B cell (primary cell): ENCODE measurements around the gene CD74. TPM values are rescaled to one million over a fixed set of nuclear protein-coding genes. Genes with fewer than 3 reads are reported as not detected.

Experiments
- ATAC-seq: fragments of 200-7000 bp; cut with Tn5 transposase; one replicate; pipeline ENCODE4 v1.10.0; 2021; ENCODE audit warnings: low read depth, mild to moderate bottlenecking, moderate number of reproducible peaks, moderate library complexity
- CTCF ChIA-PET: fragments of 350-600 bp; sonication (Branson Sonifier 250); formaldehyde crosslinking; loops from one replicate; lab custom pipeline; 2021; ENCODE audit warnings: antibody characterized with exemption, inconsistent platforms; lab: Charles Lee
- POLR2A ChIA-PET: fragments of 350-600 bp; sonication (Branson Sonifier 250); formaldehyde crosslinking; loops from one replicate; lab custom pipeline; 2021; ENCODE audit warnings: antibody characterized with exemption; lab: Charles Lee
- DNase-seq: peaks from one replicate; pipeline ENCODE4 v3.0.0; 2013
- H2AFZ ChIP-seq: 2 replicates; pipeline ENCODE4 v1.6.1; 2012; ENCODE audit warnings: mild to moderate bottlenecking, low read depth, low read length; ENCODE audit not compliant: insufficient read depth, poor library complexity, severe bottlenecking
- H3K27ac ChIP-seq, 2 donors: 1 replicate in 1 of 2; 2 replicates in 1 of 2; pipeline ENCODE4 v1.5.1; 2012 to 2013; ENCODE audit warnings: low read length in 2 of 2, mild to moderate bottlenecking in 2 of 2, moderate library complexity in 1 of 2
- H3K27me3 ChIP-seq, 4 experiments: fragments of 200-600 bp in 1 of 4; sonication (generic) in 1 of 4; replicated peaks in 1 of 4; 1 replicate in 2 of 4; 2 replicates in 2 of 4; pipeline versions ENCODE4 v1.6.1 to v1.7.0; 2013 to 2016; ENCODE audit warnings: low read length in 3 of 4, mild to moderate bottlenecking in 2 of 4, mixed read lengths in 1 of 4, moderate library complexity in 1 of 4; ENCODE audit not compliant: insufficient read depth in 4 of 4, control insufficient read depth in 3 of 4; ENCODE audit errors: control extremely low read depth in 1 of 4
- H3K36me3 ChIP-seq, 2 experiments: replicated peaks in 1 of 2; 1 replicate in 1 of 2; 2 replicates in 1 of 2; pipeline versions ENCODE4 v1.6.1 to v1.7.1; 2013; ENCODE audit warnings: low read length in 1 of 2; ENCODE audit not compliant: insufficient read depth in 2 of 2, control insufficient read depth in 1 of 2; ENCODE audit errors: control extremely low read depth in 1 of 2, extremely low read depth in 1 of 2
- H3K4me1 ChIP-seq, 2 donors: fragments of 200-600 bp in 1 of 2; sonication (generic) in 1 of 2; 1 replicate in 1 of 2; 2 replicates in 1 of 2; pipeline versions ENCODE4 v1.5.1 to v1.6.1; 2013 to 2017; ENCODE audit warnings: low read length in 2 of 2; ENCODE audit not compliant: control insufficient read depth in 2 of 2, insufficient read depth in 2 of 2
- H3K4me2 ChIP-seq: replicated peaks from 2 replicates; pipeline ENCODE3; 2012; ENCODE audit warnings: mild to moderate bottlenecking, low read depth, low read length; ENCODE audit not compliant: poor library complexity, severe bottlenecking
- H3K4me3 ChIP-seq, 5 experiments: fragments of 200-600 bp in 1 of 5; sonication (generic) in 1 of 5; 1 replicate in 3 of 5; 2 replicates in 2 of 5; pipeline versions ENCODE4 v1.5.1 to v1.7.0; 2011 to 2016; ENCODE audit warnings: low read length in 4 of 5, mild to moderate bottlenecking in 4 of 5, low read depth in 2 of 5, control low read depth in 1 of 5, moderate library complexity in 1 of 5; ENCODE audit not compliant: insufficient read depth in 1 of 5; ENCODE audit errors: control extremely low read depth in 1 of 5, extremely low read depth in 1 of 5
- H3K79me2 ChIP-seq: fragments of 200-600 bp; sonication (generic); one replicate; pipeline ENCODE4 v1.6.0; 2016; ENCODE audit warnings: low read length; ENCODE audit not compliant: control insufficient read depth, insufficient read depth
- H3K9ac ChIP-seq: fragments of 200-600 bp; sonication (generic); 2 replicates; pipeline ENCODE4 v1.6.1; 2017; ENCODE audit warnings: mild to moderate bottlenecking, low read length, moderate library complexity
- H3K9me3 ChIP-seq, 3 donors: one replicate each; pipeline versions ENCODE4 v1.6.1 to v1.7.1; 2013; ENCODE audit warnings: low read length in 2 of 3; ENCODE audit not compliant: control insufficient read depth in 2 of 3, insufficient read depth in 1 of 3; ENCODE audit errors: control extremely low read depth in 1 of 3
- H4K20me1 ChIP-seq: 2 replicates; pipeline ENCODE4 v1.6.0; 2012; ENCODE audit warnings: mild to moderate bottlenecking, low read length; ENCODE audit not compliant: insufficient read depth, control insufficient read depth, poor library complexity, severe bottlenecking
- H3K27ac Mint-ChIP-seq: one replicate; pipeline ENCODE4 v1.8.0; 2021; ENCODE audit warnings: mixed read lengths
- H3K27me3 Mint-ChIP-seq: one replicate; pipeline ENCODE4 v1.8.0; 2021; ENCODE audit warnings: mixed read lengths
- H3K4me1 Mint-ChIP-seq: one replicate; pipeline ENCODE4 v1.8.0; 2021; ENCODE audit warnings: mixed read lengths
- H3K4me3 Mint-ChIP-seq: one replicate; pipeline ENCODE4 v1.8.0; 2021; ENCODE audit warnings: mixed read lengths
- H3K9me3 Mint-ChIP-seq: one replicate; pipeline ENCODE4 v1.8.0; 2022; ENCODE audit warnings: mixed read lengths; ENCODE audit not compliant: insufficient read depth
- EZH2 ChIP-seq: IDR thresholded peaks from 2 replicates; pipeline ENCODE4 v1.6.1; 2012; ENCODE audit warnings: borderline replicate concordance, low read depth, mild to moderate bottlenecking, moderate library complexity, low read length; ENCODE audit not compliant: insufficient read depth, poor library complexity, severe bottlenecking
- WGBS: methylation state at CpG from one replicate; pipeline ENCODE4 v1.1.5; 2013; ENCODE audit warnings: missing lambda C conversion rate; ENCODE audit not compliant: insufficient coverage; 5-methylcytosine and 5-hydroxymethylcytosine counted together
- intact Hi-C: fragments of 100-400 bp; cut with micrococcal nuclease; formaldehyde crosslinking; loops from one replicate; pipeline ENCODE4 v1.10.0; 2022
- polyA plus RNA-seq: library from polyadenylated mRNA; depleted of rRNA; stranded (reverse); fragments of >200 nt; gene quantifications from 2 replicates; pipeline ENCODE4 v1.2.3, GENCODE V29; 2012
- total RNA-seq, 2 donors: library from RNA; stranded (reverse); fragments of 120-200 nt in 1 of 2; gene quantifications; 1 replicate in 1 of 2; 2 replicates in 1 of 2; pipeline versions ENCODE4 v1.2.3 to v1.2.4, GENCODE V29; 2013 to 2022
- TF ChIP-seq, protein P1 (sequence below): fragments of 200-600 bp; IDR thresholded peaks from one replicate; pipeline ENCODE4 v1.8.0; 2022; ENCODE audit warnings: antibody characterized with exemption, mild to moderate bottlenecking

CD74 gene
- total and polyA plus RNA-seq, 2 donors (not counting 1 experiment from before 2014, with no cell fraction given), result 5,670 to 14,307 TPM

GRCh38 chr5:150404535-150404934, 8.2 kb downstream of the CD74 start:
- Mint-ChIP-seq H3K27me3 (no peaks in the 10 kb centered on the region), H3K4me1 (peaks cover 70% of the 10 kb centered on the region), H3K27ac (no peak overlapping the region), H3K4me3 (no peak overlapping the region), H3K9me3 (no peaks in the 10 kb centered on the region)
- intact Hi-C loops, result no loop called here
- peak; percentile 61 for DNase-seq
- Histone ChIP-seq H3K79me2 (peaks cover 45% of the 10 kb centered on the region), H3K36me3 (peaks cover 9 to 93% of the 10 kb centered on the region in 2 experiments), H3K4me3 (peak overlapping the region in 1 of 5 experiments; percentile 4), H2AFZ (no peak overlapping the region), H3K4me2 (peak overlapping the region; percentile 50), H3K9ac (no peak overlapping the region), H3K9me3 (peaks cover 0 to 3% (median 0%) of the 10 kb centered on the region in 3 donors), H3K27ac (peak overlapping the region; percentile 9 to 99), H3K27me3 (no peaks in the 10 kb centered on the region), H4K20me1 (peaks cover 100% of the 10 kb centered on the region), H3K4me1 (peaks cover 33 to 74% of the 10 kb centered on the region in 2 donors)
- no peak for TF ChIP-seq EZH2
- TF ChIP-seq, protein P1, sequence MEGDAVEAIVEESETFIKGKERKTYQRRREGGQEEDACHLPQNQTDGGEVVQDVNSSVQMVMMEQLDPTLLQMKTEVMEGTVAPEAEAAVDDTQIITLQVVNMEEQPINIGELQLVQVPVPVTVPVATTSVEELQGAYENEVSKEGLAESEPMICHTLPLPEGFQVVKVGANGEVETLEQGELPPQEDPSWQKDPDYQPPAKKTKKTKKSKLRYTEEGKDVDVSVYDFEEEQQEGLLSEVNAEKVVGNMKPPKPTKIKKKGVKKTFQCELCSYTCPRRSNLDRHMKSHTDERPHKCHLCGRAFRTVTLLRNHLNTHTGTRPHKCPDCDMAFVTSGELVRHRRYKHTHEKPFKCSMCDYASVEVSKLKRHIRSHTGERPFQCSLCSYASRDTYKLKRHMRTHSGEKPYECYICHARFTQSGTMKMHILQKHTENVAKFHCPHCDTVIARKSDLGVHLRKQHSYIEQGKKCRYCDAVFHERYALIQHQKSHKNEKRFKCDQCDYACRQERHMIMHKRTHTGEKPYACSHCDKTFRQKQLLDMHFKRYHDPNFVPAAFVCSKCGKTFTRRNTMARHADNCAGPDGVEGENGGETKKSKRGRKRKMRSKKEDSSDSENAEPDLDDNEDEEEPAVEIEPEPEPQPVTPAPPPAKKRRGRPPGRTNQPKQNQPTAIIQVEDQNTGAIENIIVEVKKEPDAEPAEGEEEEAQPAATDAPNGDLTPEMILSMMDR, result no peak
- CTCF ChIA-PET, result interaction anchor here (1.6 to 15.8 kb wide), 3 partner anchors 7 to 30 kb away, joined by 3 to 396 read pairs (median 16); no protein-coding TSS in a partner anchor
- WGBS, result 87% methylated on average over 9 of the region's 10 CpGs
- no peak for ATAC-seq
- POLR2A ChIA-PET, result interaction anchor here (0.9 to 15.5 kb wide), 6 partner anchors 8 to 45 kb away, joined by 3 to 286 read pairs (median 12); partner anchors contain the start of genes CD74 and RPS14

- H3K9me3 Mint-ChIP-seq, result no peaks in the 10 kb centered on the region
- H3K79me2 ChIP-seq, result peaks cover 40% of the 10 kb centered on the region
- no peaks in the 10 kb centered on the region for H3K27me3 ChIP-seq
- DNase-seq, result no peak
- CTCF ChIA-PET, result interaction anchor here (0.6 to 15.8 kb wide), 2 partner anchors 13 to 30 kb away, joined by 4 to 396 read pairs; no protein-coding TSS in a partner anchor
- peaks cover 9 to 94% of the 10 kb centered on the region in 2 experiments for H3K36me3 ChIP-seq
- no peak overlapping the region for H3K9ac ChIP-seq
- peaks cover 73% of the 10 kb centered on the region for H3K4me1 Mint-ChIP-seq
- H2AFZ ChIP-seq, result no peak overlapping the region
- H3K27ac ChIP-seq, result peak overlapping the region; percentile 2 to 9
- H3K9me3 ChIP-seq, result peaks cover 0 to 3% (median 0%) of the 10 kb centered on the region in 3 donors
- POLR2A ChIA-PET, result interaction anchor here (1.0 to 15.5 kb wide), 5 partner anchors 9 to 45 kb away, joined by 3 to 286 read pairs (median 18); partner anchors contain the start of genes CD74 and RPS14
- TF ChIP-seq EZH2, result no peak
- TF ChIP-seq, protein P1, result no peak
- peak overlapping the region; percentile 24 for H3K4me3 Mint-ChIP-seq
- H4K20me1 ChIP-seq, result peaks cover 100% of the 10 kb centered on the region
- peaks cover 33 to 77% of the 10 kb centered on the region in 2 donors for H3K4me1 ChIP-seq
- intact Hi-C loops, result no loop called here
- H3K4me2 ChIP-seq, result peak overlapping the region; percentile 50
- WGBS, result 81% methylated on average over 5 of the region's 5 CpGs
- no peak overlapping the region for H3K4me3 ChIP-seq
- peak overlapping the region; percentile 78 for H3K27ac Mint-ChIP-seq
- no peaks in the 10 kb centered on the region for H3K27me3 Mint-ChIP-seq
- no peak for ATAC-seq
These were observed 8.6 kb downstream of the CD74 start for GRCh38 chr5:150404121-150404520.
